ENCODE measurements around the gene VPS18.

VPS18 gene, protein sequence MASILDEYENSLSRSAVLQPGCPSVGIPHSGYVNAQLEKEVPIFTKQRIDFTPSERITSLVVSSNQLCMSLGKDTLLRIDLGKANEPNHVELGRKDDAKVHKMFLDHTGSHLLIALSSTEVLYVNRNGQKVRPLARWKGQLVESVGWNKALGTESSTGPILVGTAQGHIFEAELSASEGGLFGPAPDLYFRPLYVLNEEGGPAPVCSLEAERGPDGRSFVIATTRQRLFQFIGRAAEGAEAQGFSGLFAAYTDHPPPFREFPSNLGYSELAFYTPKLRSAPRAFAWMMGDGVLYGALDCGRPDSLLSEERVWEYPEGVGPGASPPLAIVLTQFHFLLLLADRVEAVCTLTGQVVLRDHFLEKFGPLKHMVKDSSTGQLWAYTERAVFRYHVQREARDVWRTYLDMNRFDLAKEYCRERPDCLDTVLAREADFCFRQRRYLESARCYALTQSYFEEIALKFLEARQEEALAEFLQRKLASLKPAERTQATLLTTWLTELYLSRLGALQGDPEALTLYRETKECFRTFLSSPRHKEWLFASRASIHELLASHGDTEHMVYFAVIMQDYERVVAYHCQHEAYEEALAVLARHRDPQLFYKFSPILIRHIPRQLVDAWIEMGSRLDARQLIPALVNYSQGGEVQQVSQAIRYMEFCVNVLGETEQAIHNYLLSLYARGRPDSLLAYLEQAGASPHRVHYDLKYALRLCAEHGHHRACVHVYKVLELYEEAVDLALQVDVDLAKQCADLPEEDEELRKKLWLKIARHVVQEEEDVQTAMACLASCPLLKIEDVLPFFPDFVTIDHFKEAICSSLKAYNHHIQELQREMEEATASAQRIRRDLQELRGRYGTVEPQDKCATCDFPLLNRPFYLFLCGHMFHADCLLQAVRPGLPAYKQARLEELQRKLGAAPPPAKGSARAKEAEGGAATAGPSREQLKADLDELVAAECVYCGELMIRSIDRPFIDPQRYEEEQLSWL

DNA sequence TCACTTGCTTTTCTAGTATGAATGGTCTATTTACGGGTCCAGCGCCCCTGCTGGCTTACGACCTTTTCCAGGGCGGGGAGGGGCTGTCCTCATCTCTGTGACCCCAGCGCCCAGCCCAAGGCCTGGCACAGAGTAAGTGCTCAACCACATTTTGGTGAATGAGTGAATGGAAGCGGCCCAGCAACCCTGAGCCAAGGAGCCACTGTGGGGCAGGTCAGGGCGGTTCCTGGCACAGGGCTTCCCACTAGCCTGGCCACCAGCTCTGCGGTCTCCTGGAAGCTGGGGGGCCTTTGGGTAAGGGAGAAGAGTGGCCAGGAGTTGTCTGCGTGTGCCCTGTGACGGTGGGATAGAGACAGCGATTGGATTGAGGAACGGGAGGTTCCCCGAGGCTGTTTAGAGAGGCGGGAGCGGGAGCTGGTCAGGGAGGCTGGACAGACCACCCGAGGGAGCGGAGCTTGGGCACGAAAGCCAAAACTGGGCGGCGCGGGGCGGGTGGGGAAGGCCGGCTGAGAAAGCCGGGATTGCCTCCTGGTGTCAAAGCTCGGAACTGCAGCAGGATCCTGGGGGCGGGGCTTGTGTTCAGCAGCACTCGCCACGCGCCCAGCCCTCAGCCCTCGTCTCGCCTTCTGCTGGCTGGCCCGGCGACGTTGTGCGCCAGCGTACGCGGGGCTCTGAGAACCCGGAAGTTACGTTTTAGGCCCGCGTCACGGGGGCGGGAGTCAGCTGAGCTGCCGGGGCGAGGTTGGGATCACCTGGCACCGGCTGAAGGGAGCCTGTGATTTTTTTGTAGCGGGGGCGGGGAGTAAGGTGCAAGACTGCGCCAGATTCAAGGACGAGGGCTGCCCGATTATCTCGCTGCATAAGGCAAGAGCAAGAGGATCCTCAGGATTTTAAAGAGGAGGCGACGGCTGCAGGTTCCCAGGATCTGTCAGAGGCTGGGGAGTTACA is at the start of gene VPS18:
Gene VPS18, plus strand, starts transcription at position 718 of the 948 bp plus-strand sequence. CDS start 319 bp downstream, outside the sequence.
- TF ChIP-seq, protein P1, sequence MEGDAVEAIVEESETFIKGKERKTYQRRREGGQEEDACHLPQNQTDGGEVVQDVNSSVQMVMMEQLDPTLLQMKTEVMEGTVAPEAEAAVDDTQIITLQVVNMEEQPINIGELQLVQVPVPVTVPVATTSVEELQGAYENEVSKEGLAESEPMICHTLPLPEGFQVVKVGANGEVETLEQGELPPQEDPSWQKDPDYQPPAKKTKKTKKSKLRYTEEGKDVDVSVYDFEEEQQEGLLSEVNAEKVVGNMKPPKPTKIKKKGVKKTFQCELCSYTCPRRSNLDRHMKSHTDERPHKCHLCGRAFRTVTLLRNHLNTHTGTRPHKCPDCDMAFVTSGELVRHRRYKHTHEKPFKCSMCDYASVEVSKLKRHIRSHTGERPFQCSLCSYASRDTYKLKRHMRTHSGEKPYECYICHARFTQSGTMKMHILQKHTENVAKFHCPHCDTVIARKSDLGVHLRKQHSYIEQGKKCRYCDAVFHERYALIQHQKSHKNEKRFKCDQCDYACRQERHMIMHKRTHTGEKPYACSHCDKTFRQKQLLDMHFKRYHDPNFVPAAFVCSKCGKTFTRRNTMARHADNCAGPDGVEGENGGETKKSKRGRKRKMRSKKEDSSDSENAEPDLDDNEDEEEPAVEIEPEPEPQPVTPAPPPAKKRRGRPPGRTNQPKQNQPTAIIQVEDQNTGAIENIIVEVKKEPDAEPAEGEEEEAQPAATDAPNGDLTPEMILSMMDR (IDR thresholded peaks at IDR 0.05; ENCODE audit: insufficient read depth, low read length, missing control alignments), result peak; percentile 90
- POLR2A ChIA-PET, result interaction anchor here (0.6 to 2.4 kb wide), 6 partner anchors 9 to 222 kb away, joined by 3 to 9 read pairs (median 5); partner anchors contain the start of genes CHAC1 and INO80

DNA sequence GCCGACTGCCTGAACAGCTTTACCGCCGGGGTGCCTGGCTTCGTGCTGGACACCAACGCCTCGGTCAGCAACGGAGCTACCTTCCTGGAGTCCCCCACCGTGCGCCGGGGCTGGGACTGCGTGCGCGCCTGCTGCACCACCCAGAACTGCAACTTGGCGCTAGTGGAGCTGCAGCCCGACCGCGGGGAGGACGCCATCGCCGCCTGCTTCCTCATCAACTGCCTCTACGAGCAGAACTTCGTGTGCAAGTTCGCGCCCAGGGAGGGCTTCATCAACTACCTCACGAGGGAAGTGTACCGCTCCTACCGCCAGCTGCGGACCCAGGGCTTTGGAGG is 49.6 kb upstream of the VPS18 start:
- CTCF ChIA-PET, result interaction anchor here (1.0 to 1.5 kb wide), 2 partner anchors 50 to 341 kb away, joined by 4 read pairs; partner anchors contain the start of gene VPS18

More for the DNA sequence above, at the start of gene VPS18:
- CTCF ChIA-PET, result interaction anchor here (0.6 to 20.5 kb wide), 57 partner anchors 9 to 676 kb away, joined by 3 to 498 read pairs (median 5); partner anchors contain the start of genes CHAC1, CHP1, EXD1 and RAD51
- DNase-seq (ENCODE audit: low read depth, low spot score), result peak; percentile 71
- H3K4me3 ChIP-seq (ENCODE audit: low read depth, low read length), result peak within 1 kb of the TSS; percentile 95

DNA sequence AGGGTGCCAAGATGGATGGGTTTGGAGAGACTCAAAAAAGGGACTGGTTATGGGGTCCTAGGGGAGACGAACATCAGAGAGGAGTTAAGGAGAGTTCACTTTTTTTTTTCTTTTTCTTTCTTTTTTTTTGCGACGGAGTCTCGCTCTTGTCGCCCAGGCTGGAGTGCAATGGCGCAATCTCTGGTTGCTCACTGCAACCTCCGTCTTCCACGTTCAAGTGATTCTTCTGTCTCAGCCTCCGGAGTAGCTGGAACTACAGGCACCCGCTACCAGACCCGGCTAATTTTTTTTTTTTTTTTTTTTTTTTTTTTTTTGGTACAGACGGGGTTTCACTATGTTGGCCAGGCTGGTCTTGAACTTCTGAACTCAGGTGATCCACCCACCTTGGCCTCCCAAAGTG is 49.2 kb upstream of the VPS18 start:
- POLR2A ChIA-PET, result no interaction called here
- DNase-seq (ENCODE audit: low read depth, low spot score), result no peak
- CTCF ChIA-PET, result interaction anchor here (1.0 kb wide), 1 partner anchor 340 kb away, joined by 4 read pairs; no protein-coding TSS in a partner anchor
- peak overlapping the region; percentile 38; the same call in 1 of the 2 replicates for H3K4me3 ChIP-seq (ENCODE audit: low read depth, low read length)
- TF ChIP-seq, protein P1 (IDR thresholded peaks at IDR 0.05; ENCODE audit: insufficient read depth, low read length, missing control alignments), result no peak

More for the DNA sequence above, 49.6 kb upstream of the VPS18 start:
- H3K4me3 ChIP-seq (ENCODE audit: low read depth, low read length), result peak overlapping the region; percentile 38
- DNase-seq (ENCODE audit: low read depth, low spot score), result no peak
- POLR2A ChIA-PET, result no interaction called here
- TF ChIP-seq, protein P1 (IDR thresholded peaks at IDR 0.05; ENCODE audit: insufficient read depth, low read length, missing control alignments), result no peak

DNA sequence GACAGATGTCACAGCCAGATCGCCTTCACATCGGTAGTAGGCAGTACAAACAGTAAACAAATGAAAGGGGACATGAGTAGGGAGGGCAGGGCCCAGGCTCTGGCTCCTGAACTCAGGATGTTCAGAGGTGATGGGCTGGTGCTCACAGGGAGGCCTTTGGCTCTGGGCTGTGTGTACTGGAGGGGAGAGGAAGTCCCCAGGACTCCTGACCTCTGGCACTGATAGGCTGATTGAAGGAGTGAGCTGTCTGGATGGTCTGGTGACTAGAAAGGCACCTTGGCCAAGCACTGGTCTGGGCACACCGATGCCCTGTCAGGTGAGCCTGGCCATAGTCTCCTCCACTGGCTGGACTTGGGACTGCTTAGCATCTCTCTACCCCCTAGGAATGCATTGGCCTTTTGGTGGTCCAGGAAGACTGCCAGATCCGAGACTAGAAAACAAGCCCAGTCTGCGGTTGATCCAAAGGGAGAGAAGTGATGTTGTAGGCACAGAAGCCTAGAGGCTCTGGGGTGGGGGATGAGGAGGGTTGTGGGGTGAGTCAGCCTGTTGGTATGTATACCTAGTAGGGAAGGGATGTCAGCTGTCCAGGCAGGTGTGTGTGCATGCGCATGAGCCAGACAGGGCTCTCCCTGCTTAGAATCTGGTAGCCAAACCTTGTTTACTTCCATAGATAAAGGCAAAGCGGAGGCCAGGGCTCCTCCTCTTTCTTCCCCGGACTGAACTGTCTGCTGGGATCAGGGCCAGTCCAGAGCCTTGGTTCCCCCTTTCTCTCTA is 48.6 kb upstream of the VPS18 start:
- TF ChIP-seq, protein P1 (IDR thresholded peaks at IDR 0.05; ENCODE audit: insufficient read depth, low read length, missing control alignments), result no peak
- no peak for DNase-seq (ENCODE audit: low read depth, low spot score)
- ChIA-PET POLR2A (no interaction called here), CTCF (no interaction called here)
- H3K4me3 ChIP-seq (ENCODE audit: low read depth, low read length), result no peak overlapping the region

DNA sequence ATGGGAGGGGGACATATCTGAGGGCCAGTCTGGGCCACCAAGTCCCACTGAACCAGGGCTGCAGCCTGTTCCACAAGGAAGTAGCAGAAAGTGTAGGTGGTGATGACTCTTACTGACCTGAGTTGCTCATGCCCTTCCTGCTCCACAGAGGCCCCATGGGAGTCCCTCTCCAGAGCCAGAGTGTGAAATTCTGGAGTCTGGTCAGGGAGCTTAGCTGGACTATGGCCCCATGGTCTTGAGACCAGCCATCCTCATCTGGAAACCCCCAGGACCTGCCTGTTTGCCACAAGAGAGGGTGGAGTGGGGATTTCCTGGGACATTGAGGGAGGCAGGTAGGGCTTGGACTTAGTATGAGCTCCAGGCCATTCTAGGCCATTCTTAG is 47.4 kb upstream of the VPS18 start:
- TF ChIP-seq, protein P1 (IDR thresholded peaks at IDR 0.05; ENCODE audit: insufficient read depth, low read length, missing control alignments), result no peak
- POLR2A ChIA-PET, result no interaction called here
- no peak for DNase-seq (ENCODE audit: low read depth, low spot score)
- H3K4me3 ChIP-seq (ENCODE audit: low read depth, low read length), result no peak overlapping the region
- CTCF ChIA-PET, result interaction anchor here (0.7 to 1.3 kb wide), 2 partner anchors 40 to 47 kb away, joined by 3 to 9 read pairs; partner anchors contain the start of genes DNAJC17, VPS18 and ZFYVE19
